Sigmoid colon (tissue), 4 donors: Measurements from ENCODE around the gene APOC3.

ENCODE experiments used
- CTCF ChIP-seq, 4 experiments: fragments of 450-650 bp in 3 of 4; fragments of 200-600 bp in 1 of 4; IDR thresholded peaks; one replicate each; pipeline ENCODE4 v1.5.1; 2016 to 2019; ENCODE audit warnings: antibody characterized with exemption in 4 of 4, mild to moderate bottlenecking in 3 of 4, moderate library complexity in 2 of 4
- EP300 ChIP-seq, 4 donors: sonication (generic); formaldehyde crosslinking; IDR thresholded peaks; one replicate each; pipeline ENCODE4 v1.6.1; 2017; ENCODE audit warnings: antibody characterized with exemption in 4 of 4
- POLR2A ChIP-seq, 2 donors: fragments of 450-650 bp; IDR thresholded peaks; one replicate each; pipeline ENCODE4 v1.6.1; 2016; ENCODE audit warnings: antibody characterized with exemption in 2 of 2, mild to moderate bottlenecking in 2 of 2, moderate library complexity in 2 of 2
- POLR2AphosphoS5 ChIP-seq, 4 donors: sonication (generic); formaldehyde crosslinking; IDR thresholded peaks; one replicate each; pipeline ENCODE4 v1.6.1; 2017; ENCODE audit warnings: antibody characterized with exemption in 4 of 4

- TF ChIP-seq CTCF (IDR thresholded peaks at IDR 0.05), result no peak
- no peak for TF ChIP-seq POLR2AphosphoS5 (IDR thresholded peaks at IDR 0.05)
- TF ChIP-seq POLR2A (IDR thresholded peaks at IDR 0.05), result no peak
- no peak for TF ChIP-seq EP300 (IDR thresholded peaks at IDR 0.05)
Observed at GRCh38 chr11:116819049-116819448, 10.7 kb upstream of the APOC3 start.
